ENCODE data around the gene MEIS2. TPM values are rescaled to one million over a fixed set of nuclear protein-coding genes. Genes with fewer than 3 reads are reported as not detected.

The MEIS2 gene
- total RNA-seq, 2 experiments from 2014 or later: not detected

DNA sequence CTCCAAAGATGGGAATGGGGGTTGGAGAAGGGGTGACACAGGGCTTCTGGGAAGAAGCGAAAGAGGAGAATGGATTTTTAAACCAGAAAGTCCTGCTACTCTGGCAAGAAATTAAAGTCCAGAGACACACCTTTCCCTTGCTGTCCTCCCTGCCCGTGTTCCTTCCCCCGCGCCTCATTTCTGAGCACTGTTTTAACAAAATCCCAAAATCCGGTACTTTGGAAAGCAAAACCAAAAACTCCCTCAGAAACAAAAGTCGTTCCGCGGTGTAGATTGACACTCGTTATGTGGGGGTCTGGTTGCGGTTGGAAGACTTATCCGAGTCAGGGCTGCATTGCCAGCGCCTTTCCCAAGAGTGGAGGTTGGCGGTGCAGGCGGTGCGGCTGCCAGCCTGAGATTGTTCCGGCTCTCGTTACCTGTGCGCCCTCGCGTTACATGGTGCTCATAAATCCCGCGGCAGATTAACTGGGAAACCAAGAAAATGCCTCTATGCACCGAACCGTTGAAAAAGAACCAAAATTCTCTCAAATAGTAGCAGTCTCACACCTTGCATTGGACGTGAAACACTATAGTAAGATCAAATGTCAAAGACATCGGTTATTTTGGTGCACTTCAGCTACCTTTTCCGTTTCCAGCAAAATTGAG is 217.7 kb downstream of the MEIS2 start:
- Histone ChIP-seq H3K27ac (ENCODE audit: low read depth in 1 of 2, low read length in 2 of 2) (no peak overlapping the region), H3K9me3 (ENCODE audit: control insufficient read depth in 1 of 2, insufficient read depth in 1 of 2, low read length in 2 of 2) (peaks cover 4 to 34% of the 10 kb centered on the region in 2 experiments), H3K4me1 (ENCODE audit: insufficient read depth, low read length) (peaks cover 11% of the 10 kb centered on the region), H3K36me3 (ENCODE audit: insufficient read depth, low read length) (no peaks in the 10 kb centered on the region), H3K27me3 (ENCODE audit: control insufficient read depth in 1 of 2, insufficient read depth in 2 of 2, low read length in 2 of 2) (peaks cover 81 to 99% of the 10 kb centered on the region in 2 experiments), H3K4me3 (ENCODE audit: low read length) (no peak overlapping the region)
- Mint-ChIP-seq H3K36me3 (ENCODE audit: low read depth) (no peaks in the 10 kb centered on the region), H3K4me1 (ENCODE audit: low read depth) (peaks cover 18% of the 10 kb centered on the region), H3K4me3 (no peak overlapping the region), H3K27ac (no peak overlapping the region), H3K9me3 (no peaks in the 10 kb centered on the region), H3K27me3 (peaks cover 96% of the 10 kb centered on the region)
- no peak for DNase-seq
- CTCF ChIA-PET: no interaction called here
- ATAC-seq (ENCODE audit: poor library complexity): no peak
- no peak for TF ChIP-seq CTCF (IDR thresholded peaks at IDR 0.05)
- POLR2A ChIA-PET: no interaction called here
- intact Hi-C loops (cut with DNase I, micrococcal nuclease): loop anchor here in 1 of 2 experiments (5.0 kb wide), 1 partner anchor 1470 kb away; no protein-coding TSS in a partner anchor

- POLR2A ChIA-PET: no interaction called here
- Mint-ChIP-seq H3K4me1 (ENCODE audit: low read depth) (peaks cover 20% of the 10 kb centered on the region), H3K9me3 (no peaks in the 10 kb centered on the region), H3K36me3 (ENCODE audit: low read depth) (no peaks in the 10 kb centered on the region), H3K4me3 (no peak overlapping the region), H3K27ac (no peak overlapping the region), H3K27me3 (peaks cover 96% of the 10 kb centered on the region)
- Histone ChIP-seq H3K9me3 (ENCODE audit: control insufficient read depth in 1 of 2, insufficient read depth in 1 of 2, low read length in 2 of 2) (peaks cover 4 to 28% of the 10 kb centered on the region in 2 experiments), H3K27me3 (ENCODE audit: control insufficient read depth in 1 of 2, insufficient read depth in 2 of 2, low read length in 2 of 2) (peaks cover 80 to 99% of the 10 kb centered on the region in 2 experiments), H3K4me1 (ENCODE audit: insufficient read depth, low read length) (peaks cover 11% of the 10 kb centered on the region), H3K36me3 (ENCODE audit: insufficient read depth, low read length) (no peaks in the 10 kb centered on the region), H3K27ac (ENCODE audit: low read depth in 1 of 2, low read length in 2 of 2) (no peak overlapping the region), H3K4me3 (ENCODE audit: low read length) (no peak overlapping the region)
- no peak for DNase-seq
- TF ChIP-seq CTCF (IDR thresholded peaks at IDR 0.05): no peak
- intact Hi-C loops (cut with DNase I, micrococcal nuclease): loop anchor here in 1 of 2 experiments (5.0 kb wide), 1 partner anchor 1470 kb away; no protein-coding TSS in a partner anchor
- no peak for ATAC-seq (ENCODE audit: poor library complexity)
- CTCF ChIA-PET: interaction anchor here (0.7 kb wide), 1 partner anchor 14 kb away, joined by 5 read pairs; no protein-coding TSS in a partner anchor
These were observed 218.3 kb downstream of the MEIS2 start for GRCh38 chr15:36882056-36882455.

- H3K27ac ChIP-seq (ENCODE audit: low read depth in 1 of 2, low read length in 2 of 2): no peak overlapping the region
- intact Hi-C loops (cut with DNase I, micrococcal nuclease): loop anchor here in 1 of 2 experiments (5.0 kb wide), 1 partner anchor 1471 kb away; no protein-coding TSS in a partner anchor
- peaks cover 20% of the 10 kb centered on the region for H3K4me1 Mint-ChIP-seq (ENCODE audit: low read depth)
- H3K4me3 Mint-ChIP-seq: no peak overlapping the region
- H3K27ac Mint-ChIP-seq: no peak overlapping the region
- DNase-seq (no peak), ATAC-seq (ENCODE audit: poor library complexity) (no peak)
- H3K36me3 Mint-ChIP-seq (ENCODE audit: low read depth): no peaks in the 10 kb centered on the region
- no peaks in the 10 kb centered on the region for H3K36me3 ChIP-seq (ENCODE audit: insufficient read depth, low read length)
- H3K27me3 Mint-ChIP-seq: peaks cover 96% of the 10 kb centered on the region
- ChIA-PET CTCF (interaction anchor here (0.7 kb wide), 1 partner anchor 14 kb away, joined by 5 read pairs; no protein-coding TSS in a partner anchor), POLR2A (no interaction called here)
- peaks cover 11% of the 10 kb centered on the region for H3K4me1 ChIP-seq (ENCODE audit: insufficient read depth, low read length)
- H3K9me3 Mint-ChIP-seq: no peaks in the 10 kb centered on the region
- no peak for TF ChIP-seq CTCF (IDR thresholded peaks at IDR 0.05)
- H3K27me3 ChIP-seq (ENCODE audit: control insufficient read depth in 1 of 2, insufficient read depth in 2 of 2, low read length in 2 of 2): peaks cover 76 to 94% of the 10 kb centered on the region in 2 experiments
- H3K9me3 ChIP-seq (ENCODE audit: control insufficient read depth in 1 of 2, insufficient read depth in 1 of 2, low read length in 2 of 2): peaks cover 4 to 28% of the 10 kb centered on the region in 2 experiments
- no peak overlapping the region for H3K4me3 ChIP-seq (ENCODE audit: low read length)
These were observed 218.8 kb downstream of the MEIS2 start for GRCh38 chr15:36881516-36881915.
